HG03108 (cell line): ENCODE measurements around the gene CHKA.
A peak's percentile ranks its signal among the peaks of the same experiment; 100 is the strongest.

Experiments
- ATAC-seq: cut with Tn5 transposase; IDR thresholded peaks from one replicate; pipeline ENCODE4 v1.9.1; 2021; ENCODE audit warnings: moderate library complexity; ENCODE audit not compliant: unreplicated experiment

Gene CHKA

DNA sequence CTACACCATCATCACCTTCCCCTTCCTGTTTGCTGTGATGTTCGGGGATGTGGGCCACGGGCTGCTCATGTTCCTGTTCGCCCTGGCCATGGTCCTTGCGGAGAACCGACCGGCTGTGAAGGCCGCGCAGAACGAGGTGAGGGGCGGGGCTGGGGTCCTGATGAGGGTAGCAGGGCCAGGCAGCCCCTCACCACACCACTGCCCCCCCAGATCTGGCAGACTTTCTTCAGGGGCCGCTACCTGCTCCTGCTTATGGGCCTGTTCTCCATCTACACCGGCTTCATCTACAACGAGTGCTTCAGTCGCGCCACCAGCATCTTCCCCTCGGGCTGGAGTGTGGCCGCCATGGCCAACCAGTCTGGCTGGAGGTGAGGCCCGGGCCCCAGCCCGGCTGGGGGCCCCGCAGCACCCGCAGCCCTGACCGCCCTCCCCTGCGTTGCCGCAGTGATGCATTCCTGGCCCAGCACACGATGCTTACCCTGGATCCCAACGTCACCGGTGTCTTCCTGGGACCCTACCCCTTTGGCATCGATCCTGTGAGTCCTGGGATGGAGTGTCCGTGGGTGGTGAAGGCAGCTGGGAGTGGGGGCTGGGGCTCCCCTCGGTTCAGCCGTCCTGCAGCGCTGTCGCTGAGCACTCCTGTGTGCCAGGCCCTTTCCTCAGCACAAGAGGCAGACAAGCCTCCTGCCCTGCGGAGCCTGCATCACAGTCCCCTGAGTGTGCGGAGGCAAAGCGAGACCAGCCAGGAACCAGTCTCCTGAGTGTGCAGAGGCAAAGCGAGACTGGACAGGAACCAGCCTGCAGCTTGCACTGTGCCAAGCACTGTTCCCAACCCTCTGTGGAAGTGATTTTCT, 73.5 kb downstream of the CHKA start:
- no peak for ATAC-seq

DNA sequence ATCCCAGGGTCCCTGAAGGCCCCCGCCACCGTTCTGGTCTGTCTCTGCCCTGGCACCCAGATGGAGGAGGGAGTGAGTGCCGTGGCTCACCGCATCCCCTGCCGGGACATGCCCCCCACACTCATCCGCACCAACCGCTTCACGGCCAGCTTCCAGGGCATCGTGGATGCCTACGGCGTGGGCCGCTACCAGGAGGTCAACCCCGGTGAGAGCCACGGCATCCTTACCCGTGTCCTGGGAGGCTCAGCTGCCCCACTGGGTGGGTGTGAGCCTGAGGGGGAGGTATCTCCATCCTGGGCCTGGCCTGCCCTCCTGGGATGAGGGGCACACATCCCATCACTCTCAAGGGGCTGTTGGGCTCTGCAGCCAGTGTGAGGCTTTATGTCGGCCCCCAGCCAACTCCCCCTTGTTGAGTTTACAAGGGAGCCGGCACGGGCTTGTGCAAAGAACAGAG, 76.3 kb downstream of the CHKA start:
- no peak for ATAC-seq

DNA sequence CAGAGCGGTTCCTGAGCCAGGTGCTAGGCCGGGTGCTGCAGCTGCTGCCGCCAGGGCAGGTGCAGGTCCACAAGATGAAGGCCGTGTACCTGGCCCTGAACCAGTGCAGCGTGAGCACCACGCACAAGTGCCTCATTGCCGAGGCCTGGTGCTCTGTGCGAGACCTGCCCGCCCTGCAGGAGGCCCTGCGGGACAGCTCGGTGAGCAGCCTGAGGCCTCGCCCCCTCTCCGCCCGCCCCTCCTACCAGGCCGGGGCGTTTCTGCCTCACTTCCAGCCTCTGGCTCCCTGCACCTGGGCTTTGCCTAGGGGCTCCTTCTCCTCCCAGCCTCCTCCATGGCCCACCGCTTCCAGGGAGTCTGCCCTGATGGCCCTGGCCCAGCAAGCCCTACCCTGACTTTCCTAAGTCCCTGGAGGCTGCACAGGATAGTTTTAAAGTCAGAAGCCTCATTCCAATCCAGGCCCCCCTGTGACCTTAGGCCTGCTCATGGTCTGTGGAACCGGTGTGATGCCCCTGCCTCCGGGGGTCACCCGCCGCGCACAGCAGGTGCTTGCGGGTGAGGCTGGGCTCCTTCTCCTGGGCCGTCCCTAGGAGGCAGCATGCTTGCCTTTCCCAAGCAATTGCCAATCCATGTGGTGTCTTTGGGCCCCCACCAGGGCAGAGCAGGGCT, 76.9 kb downstream of the CHKA start:
- ATAC-seq, result no peak

DNA sequence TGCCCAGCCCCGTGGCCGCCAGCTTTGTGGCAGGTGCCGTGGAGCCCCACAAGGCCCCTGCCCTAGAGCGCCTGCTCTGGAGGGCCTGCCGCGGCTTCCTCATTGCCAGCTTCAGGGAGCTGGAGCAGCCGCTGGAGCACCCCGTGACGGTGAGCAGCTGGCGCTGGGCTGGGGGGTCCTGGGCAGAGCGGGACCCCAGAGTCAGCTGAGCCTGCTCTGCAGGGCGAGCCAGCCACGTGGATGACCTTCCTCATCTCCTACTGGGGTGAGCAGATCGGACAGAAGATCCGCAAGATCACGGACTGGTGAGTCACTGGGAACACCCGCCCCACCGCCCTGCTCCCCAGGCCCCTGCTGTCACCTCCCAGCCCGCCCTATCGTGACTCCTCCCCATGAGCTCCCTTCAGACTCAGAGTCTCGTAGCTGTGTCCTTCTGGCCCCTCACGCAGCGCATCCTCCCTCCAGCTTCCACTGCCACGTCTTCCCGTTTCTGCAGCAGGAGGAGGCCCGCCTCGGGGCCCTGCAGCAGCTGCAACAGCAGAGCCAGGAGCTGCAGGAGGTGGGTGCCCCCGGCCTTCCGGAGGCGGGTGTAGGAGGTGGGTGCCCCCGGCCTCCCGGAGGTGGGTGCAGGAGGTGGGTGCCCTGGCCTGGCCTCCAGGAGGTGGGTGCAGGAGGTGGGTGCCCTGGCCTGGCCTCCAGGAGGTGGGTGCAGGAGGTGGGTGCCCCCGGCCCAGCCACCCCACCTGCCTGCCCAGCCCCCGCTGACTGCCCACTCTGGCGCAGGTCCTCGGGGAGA, 77.6 kb downstream of the CHKA start:
- ATAC-seq, result no peak

DNA sequence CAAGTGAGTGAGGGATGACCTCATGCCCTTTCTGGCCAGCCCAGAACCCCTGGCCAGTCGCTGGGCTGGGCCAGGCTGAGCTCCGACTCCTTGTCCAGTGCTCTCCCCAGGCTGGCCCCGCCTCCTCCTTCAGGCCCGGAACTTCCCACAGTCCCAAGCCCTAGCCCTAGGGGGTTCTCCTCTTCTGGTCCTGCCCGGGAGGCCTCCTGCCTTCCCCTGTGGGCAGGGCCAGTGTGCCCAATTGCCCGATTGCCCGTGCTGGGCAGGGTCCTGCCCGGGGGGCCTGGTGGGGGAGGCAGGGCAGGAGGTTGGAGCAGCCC, 78.2 kb downstream of the CHKA start:
- no peak for ATAC-seq

DNA sequence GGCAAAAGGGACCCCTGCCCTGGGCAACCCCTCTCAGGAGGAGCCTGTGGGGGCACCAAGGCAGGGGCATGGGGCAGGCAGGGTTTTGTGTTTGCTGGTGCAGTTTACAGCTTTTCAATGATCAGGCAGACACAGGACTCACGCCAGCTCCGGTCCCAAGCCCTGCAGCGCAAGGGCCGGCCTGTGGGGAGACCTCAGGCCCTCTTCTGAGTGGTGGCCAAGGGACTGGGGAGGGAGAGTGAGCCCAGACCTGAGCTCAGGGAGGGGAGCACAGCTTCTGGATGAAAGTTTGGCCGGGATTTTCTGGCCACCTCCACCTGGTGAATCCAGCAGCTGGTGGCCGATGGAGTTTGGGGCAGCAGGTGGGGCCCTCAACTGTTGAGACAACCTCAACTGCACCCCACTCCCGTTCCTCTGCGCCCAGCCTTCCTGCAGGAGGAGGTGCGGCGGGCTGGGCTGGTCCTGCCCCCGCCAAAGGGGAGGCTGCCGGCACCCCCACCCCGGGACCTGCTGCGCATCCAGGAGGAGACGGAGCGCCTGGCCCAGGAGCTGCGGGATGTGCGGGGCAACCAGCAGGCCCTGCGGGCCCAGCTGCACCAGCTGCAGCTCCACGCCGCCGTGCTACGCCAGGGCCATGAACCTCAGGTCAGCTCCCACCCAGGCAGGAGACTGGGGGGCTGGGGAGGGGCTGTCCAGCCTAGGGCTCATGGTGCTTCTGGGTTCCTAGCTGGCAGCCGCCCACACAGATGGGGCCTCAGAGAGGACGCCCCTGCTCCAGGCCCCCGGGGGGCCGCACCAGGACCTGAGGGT, 78.8 kb downstream of the CHKA start:
- ATAC-seq, result no peak

DNA sequence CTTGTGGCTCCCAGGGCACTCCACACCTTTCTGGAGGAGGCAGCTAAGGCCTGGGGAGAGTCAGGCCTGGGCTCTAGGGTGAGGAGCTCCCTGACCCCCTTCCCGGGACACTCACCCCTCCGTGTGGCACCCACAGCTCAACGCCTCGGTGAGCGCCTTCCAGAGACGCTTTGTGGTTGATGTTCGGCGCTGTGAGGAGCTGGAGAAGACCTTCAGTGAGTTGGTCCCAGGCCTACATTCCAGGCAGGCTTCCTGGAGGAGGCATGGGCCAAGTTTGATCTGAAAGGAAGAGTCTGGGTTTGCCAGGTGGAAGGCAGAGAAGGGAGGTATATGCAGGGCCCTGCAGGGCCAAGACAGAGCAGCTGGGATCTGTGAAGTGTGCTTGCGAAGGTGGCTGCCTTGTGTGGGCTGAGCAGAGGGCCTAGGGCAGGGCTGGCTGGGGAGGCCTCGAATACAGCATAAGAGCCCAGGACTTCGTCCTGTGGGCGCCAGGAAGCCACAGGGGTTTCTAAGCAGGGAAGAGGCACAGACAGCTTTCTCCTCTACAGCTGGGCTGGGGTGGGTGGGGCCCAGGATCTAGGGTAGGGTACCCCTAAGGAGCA, 79.5 kb downstream of the CHKA start:
- no peak for ATAC-seq

DNA sequence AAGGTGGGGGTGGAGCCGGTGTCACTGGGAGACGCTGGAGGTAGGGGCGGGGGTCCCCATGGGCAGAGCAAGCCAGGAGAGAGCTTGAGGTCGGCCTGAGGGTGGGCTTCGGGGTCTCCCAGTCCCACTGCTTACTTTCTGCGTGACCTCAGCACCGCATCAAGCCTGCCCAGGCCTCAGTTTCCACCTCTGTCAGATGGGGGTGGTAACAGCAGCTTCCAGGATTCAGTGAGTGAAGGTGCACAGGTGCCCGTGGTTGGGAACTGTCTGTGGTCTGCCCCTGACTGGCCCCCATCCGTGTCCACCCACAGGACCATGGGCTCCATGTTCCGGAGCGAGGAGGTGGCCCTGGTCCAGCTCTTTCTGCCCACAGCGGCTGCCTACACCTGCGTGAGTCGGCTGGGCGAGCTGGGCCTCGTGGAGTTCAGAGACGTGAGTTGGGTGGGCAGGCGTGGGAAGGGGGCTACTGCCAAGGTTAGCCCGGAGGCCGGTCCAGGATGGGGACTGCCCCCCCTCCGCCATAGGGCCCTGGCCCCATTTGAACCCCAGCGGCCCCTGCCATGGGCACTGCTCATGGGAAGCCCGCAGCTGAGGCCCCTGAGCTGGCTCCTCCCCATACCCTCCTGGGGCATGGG, 80.1 kb downstream of the CHKA start:
- ATAC-seq, result no peak

DNA sequence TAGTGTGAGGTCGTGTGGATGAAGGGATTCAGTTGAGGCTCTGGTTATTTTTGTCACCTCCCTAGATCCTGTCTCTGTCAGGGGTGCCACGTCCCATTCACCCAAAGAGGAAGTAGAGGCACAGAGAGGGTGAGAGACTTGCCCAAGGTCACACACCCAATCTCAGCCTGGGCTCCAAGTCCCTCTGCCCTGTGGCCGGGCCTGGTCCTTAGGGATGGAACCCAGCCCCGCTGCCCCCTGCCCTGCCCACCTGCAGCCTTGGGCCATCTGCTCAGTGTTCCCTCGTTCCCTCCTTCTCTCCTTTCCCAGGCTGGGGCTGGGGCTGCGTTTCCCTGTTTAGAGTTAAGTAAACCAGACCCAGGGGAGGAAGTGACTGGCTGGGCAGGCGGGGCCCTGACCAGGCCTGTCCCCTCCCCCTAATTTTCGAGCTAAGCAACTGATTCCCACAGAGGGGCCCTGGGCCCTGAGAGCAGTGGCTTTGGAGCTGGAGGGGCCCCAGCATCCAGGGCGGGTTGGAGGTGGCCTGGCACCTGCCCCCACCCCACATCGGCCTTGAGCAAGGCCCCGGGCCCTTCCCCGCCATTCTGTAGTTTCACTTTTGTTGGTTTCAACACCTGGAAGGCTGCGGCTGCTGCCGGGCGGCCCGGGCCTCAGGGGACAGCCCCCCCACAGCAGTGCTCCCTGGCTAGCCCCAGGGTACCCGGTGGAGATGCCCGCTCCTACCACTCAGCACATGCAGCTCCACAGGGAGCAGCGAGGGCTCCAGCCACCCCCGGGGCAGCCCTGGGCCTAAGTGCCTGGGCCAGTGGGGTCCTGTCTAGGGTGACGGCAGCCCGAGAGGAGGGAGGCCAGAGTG, 80.9 kb downstream of the CHKA start:
- peak; percentile 49 for ATAC-seq

DNA sequence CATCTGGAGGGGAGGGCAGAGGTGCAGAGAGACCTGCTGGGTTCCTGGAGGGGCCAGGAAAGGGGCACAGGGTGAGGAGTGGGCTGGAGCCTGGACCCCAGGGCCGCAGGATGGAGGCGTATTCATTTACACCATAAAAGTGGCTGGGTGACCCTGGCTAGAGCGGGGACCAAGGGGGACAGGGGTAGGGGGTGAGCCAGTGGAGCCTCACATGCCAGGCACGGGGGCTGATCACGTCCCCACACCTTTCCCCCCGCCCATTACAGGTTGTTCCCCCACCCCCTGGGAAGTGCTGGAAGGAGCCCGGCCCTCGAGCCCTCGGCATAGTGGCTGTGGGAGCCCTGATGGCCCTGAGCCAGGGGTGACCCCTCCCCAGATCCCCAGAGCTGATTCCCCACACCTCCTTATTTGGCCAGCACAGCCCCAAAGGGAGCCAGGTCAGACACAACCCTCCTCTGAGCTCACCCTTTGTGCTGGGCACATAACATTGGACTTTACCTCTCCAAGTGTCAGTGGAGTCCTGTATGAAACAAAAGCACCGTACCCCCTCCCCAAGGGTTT, 81.6 kb downstream of the CHKA start:
- ATAC-seq, result no peak

DNA sequence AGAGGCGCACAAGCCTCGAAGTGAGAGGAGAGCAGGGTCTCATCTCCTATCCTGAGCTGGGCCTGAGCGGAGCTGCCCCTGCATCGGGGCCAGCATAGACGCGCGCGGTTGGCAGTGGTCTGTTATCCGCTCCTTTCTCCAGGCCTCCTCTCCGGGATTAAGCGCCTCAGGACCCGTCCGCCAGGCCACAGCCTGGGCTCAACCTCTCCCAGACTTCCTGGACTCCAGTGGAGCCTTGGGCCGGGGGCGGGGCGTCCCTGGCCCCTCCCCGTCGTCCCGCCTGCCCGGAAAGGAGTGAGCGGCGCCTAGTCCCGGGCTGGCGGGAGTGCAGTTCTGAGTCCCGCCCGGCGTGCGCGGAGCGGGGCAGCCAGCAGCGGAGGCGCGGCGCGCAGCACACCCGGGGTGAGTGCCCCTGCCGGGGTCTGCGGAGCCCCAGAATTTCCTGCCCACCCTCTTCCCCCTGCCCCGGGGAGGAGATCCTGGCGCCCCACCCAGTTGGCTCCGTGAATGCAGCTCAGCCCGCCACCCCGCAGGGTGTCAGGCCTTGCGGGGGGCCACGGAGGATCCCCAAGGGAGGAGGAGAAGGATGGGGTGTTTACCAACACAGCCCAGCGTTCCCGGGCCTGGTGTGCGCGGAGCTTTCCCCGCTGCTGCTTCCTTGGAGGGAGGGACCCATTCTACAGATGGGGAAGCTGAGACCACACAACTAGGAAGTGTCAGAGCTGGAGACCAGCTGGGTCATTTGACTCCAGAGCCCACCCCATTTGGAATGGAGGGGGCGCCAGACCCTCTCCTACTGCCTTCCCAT, 82.3 kb downstream of the CHKA start, which contains the start of gene TCIRG1:
TSS of gene TCIRG1 (plus strand) at position 308 of the 808 bp plus-strand sequence. CDS start 2,247 bp downstream, outside the sequence.
- ATAC-seq, result no peak

DNA sequence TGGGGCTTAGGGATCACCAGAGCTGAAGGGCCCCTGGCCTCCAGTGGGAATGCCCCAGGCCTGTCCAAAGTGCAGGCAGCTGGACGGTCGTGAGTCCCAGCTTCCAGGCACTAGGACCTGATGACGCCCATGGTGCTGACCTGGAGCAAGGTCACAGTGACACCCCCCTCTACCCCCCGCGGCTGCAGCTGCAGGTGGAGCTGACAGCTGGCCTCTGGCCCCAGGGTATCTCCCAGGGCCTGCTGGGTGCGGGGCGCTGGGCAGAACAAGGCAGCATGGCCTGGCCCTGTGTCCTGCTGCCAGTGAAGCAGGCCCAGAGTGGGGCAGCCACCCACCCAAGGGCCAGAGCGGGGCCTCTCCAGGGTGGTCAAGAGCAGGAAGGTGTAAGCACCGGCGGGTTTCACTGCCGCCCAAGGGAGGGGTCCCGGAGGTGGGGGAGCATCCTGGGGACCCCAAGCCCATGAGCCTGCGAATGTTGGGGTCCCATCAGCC, 82.9 kb downstream of the CHKA start:
- ATAC-seq, result no peak

DNA sequence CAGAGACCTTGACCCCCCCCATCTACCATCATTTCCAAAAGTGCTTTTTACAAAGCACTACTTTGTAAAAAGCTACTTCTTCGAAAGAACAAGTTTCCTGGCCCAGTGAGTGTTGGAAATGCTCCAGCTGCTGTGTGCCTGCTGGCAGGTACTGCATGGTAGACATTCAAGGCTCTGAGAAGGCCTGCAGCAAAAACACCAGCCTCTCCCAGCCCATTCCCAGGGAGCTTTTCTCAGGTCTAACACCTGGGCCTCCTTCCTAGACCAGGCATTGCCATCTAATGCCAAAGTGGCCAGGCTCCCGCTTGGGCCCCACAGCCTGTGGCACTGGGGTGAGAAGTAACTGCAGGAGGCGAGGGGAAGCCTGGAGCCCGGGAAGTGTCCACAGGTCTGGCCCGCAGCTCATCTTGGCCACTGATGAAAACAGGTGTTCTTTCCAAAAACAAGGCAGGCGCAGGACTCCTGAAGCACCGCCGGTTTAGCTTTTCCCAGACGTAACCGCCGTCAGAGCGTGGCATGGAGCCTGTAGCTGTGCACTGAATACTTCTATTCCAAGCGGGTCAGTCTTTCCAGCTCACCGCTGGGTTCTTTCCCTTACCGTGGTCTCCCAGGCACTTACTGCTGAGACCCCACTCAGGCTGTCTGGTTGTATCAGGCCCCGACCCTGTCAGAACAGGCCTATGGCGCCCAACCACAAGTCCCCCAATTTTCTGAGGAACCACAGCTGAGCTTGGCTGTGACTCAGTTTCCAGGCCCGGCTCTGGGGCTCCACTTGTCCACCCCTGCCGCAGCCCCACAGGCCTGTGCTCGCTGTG, 83.6 kb downstream of the CHKA start:
- ATAC-seq, result no peak

DNA sequence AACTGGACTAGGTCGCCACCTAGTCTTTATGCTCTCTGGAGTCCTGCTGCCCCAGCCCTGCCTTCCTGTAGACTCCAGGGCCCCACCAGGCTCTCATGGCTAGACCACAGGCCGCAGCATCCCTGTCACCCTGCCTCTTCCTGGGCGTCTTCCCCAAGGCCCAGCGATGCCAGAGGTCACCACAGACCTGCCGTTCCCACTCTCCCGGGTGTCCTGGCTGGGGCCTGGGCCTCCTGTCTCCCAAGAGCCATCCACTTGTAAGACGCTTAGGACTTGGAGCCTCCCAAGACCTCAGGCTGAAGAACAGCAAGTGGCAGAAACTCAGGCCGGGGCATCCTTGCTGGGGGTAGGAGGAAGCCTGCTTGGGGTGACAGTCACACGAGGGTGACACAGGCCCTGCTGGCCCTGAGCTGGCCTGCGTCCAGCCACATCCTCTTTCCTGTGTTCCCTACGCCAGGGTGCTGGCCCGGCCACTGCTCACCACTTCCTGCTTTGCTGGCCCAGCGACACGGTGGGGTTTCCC, 84.4 kb downstream of the CHKA start:
- ATAC-seq, result no peak

DNA sequence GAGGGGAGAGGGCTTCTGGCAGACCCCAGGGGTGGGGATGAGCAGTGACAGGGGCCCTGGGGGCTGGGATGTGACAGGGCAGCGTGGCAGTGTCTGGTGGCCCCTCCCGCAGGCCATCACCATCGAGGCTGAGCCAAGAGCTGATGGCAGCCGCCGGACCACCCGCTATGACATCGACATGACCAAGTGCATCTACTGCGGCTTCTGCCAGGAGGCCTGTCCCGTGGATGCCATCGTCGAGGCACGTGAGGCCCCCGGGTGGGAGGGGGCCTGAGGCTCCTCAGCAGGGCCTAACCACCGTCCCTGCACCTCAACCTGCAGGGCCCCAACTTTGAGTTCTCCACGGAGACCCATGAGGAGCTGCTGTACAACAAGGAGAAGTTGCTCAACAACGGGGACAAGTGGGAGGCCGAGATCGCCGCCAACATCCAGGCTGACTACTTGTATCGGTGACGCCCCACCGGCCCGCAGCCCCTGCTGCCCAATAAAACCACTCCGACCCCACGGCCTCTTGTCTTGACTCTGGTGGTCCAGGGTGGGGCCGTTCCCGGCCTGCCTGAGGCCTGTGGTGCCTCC, 85.0 kb downstream of the CHKA start:
- ATAC-seq, result no peak

DNA sequence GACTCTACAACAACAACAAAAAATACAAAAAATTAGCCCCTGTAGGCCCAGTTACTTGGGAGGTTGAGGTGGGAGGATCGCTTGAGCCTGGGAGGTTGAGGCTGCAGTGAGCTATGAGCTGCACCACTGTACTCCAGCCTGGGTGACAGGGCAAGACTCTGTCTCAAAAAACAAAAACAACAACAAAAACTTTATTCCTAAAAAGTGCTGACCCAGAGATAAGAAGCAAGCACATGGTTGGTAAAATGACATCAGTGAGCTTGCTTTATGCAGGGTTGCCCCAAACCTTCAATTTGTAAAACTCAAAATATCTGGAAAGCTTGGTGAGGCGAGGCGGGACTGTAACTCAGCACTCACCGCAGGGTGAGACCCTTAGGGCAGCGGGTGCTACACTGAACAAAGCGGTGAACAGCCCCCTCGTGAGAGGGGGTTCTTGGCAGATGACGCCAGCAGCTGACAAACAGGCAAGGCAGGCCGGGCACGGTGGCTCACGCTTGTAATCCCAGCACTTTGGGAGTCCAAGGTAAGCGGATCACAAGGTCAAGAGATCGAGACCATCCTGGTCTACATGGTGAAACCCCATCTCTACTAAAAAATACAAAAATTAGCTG, 85.8 kb downstream of the CHKA start:
- ATAC-seq, result no peak
